Ovary (tissue), 3 donors: ENCODE results near the gene AGAP2.
"Not testable (repeated sequence)": the region's sequence is repeated elsewhere in the genome, so short reads cannot be mapped to it uniquely, and the experiment has no call there.

Experiments used
- POLR2A ChIP-seq: fragments of 450-650 bp; IDR thresholded peaks from one replicate; pipeline ENCODE4 v1.6.1; 2017; ENCODE audit warnings: antibody characterized with exemption, mild to moderate bottlenecking, moderate library complexity
- TF ChIP-seq, protein P1 (sequence below), 3 donors: fragments of 450-650 bp in 2 of 3; fragments of 200-600 bp in 1 of 3; IDR thresholded peaks; one replicate each; pipeline versions ENCODE4 v1.5.1 to v1.8.0; 2016 to 2022; ENCODE audit warnings: antibody characterized with exemption in 3 of 3, mild to moderate bottlenecking in 1 of 3
- donor health status: DM: no; HTN: no; CAD: no.

DNA sequence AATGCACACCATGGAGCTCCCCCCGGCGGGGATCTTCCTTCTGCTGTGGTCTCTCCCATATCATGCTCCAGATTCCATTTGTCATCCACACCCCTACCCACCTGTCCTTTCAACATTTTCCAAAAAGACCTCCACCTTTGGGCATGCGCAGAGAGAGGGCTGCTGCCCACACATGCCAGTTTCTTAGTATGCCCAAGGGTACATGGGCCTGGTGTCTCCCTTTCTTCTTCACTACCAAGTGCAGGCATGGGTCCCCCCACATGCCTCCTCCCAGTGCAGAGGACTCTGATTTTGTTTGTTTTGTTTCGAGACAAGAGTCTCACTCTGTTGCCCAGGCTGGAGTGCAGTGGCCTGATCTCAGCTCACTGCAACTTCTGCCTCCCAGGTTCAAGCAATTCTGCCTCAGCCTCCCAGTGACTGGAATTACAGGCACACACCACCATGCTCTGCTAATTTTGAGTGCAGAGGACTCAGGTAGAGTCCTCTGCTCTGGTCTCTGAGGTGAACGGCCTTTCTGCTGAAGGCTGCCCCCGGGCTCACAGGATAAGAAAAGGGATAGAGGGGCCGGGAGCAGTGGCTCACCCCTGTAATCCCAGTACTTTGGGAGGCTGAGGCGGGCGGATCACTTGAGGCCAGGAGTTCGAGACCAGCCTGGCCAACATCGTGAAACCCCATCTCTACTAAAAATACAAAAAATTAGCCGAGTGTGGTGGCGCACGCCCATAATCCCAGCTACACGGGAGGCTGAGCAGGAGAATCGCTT, 16.5 kb downstream of the AGAP2 start:
- TF ChIP-seq, protein P1, sequence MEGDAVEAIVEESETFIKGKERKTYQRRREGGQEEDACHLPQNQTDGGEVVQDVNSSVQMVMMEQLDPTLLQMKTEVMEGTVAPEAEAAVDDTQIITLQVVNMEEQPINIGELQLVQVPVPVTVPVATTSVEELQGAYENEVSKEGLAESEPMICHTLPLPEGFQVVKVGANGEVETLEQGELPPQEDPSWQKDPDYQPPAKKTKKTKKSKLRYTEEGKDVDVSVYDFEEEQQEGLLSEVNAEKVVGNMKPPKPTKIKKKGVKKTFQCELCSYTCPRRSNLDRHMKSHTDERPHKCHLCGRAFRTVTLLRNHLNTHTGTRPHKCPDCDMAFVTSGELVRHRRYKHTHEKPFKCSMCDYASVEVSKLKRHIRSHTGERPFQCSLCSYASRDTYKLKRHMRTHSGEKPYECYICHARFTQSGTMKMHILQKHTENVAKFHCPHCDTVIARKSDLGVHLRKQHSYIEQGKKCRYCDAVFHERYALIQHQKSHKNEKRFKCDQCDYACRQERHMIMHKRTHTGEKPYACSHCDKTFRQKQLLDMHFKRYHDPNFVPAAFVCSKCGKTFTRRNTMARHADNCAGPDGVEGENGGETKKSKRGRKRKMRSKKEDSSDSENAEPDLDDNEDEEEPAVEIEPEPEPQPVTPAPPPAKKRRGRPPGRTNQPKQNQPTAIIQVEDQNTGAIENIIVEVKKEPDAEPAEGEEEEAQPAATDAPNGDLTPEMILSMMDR (IDR thresholded peaks at IDR 0.05), result not testable (repeated sequence)
- TF ChIP-seq POLR2A, result not testable (repeated sequence)
